COR-L47 (cell line): ENCODE measurements around the gene MSLN.
"Not testable (repeated sequence)": the region's sequence is repeated elsewhere in the genome, so short reads cannot be mapped to it uniquely, and the experiment has no call there.

ENCODE experiments used
- DNase-seq: peaks from one replicate; lab custom pipeline; 2025; lab: John Stamatoyannopoulos, UW

The MSLN gene

DNA sequence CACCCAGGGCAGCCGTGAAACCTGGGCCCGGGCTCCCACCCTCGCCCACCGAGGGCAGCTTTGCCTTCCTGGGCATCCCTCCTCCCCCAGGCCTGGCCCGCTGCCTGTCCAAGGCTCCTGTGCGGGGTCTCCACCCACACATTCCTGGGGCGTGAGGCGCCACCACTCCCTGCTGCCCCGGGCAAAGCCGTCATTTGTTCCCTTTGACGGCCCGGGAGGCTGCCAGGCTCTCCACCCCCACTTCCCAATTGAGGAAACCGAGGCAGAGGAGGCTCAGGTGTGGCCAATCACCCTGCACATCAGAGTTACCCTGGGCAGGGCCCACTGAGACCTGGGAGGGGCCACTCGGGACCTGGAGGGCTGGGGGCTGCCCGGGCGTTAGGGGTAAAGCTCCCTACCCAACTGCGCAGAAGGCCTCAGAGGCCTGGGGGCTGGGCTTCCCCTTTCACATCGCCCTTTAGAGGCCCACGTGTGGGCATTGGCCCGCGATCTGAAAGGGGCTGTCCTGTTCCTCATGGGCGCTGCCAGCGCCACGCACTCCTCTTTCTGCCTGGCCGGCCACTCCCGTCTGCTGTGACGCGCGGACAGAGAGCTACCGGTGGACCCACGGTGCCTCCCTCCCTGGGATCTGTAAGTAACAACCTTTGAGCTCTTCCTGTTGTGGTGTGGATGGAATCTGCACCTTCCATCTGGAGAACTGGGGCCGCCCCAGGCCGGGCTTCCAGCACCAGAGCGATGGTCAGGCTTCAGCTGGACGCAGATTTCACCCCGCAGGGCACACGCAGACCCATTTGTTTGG lies at the start of gene MSLN:
Gene MSLN, plus strand, starts transcription at position 190 of the 799 bp plus-strand sequence. CDS start 1,947 bp downstream, outside the sequence.
- DNase-seq = no peak

DNA sequence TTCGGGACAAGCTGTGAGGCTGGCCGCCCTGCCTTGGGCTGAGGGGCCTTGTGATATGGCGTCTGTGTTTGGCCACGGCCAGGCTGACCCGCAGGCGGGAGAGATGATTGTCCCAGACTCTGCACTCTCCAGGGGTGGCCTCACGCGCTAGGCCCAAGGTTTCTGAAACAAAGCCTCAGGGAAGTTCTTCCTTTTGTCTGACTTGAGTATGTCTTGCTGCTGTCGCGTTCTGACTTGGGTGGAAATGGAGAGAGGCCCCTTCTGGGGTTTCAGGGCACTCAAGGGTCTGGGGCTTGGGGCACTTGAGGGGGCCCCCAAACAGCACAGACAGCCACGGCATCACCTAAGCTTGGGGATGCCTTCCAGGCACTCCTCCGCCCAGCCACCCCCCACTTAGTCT lies 49.5 kb upstream of the MSLN start:
- no peak for DNase-seq

DNA sequence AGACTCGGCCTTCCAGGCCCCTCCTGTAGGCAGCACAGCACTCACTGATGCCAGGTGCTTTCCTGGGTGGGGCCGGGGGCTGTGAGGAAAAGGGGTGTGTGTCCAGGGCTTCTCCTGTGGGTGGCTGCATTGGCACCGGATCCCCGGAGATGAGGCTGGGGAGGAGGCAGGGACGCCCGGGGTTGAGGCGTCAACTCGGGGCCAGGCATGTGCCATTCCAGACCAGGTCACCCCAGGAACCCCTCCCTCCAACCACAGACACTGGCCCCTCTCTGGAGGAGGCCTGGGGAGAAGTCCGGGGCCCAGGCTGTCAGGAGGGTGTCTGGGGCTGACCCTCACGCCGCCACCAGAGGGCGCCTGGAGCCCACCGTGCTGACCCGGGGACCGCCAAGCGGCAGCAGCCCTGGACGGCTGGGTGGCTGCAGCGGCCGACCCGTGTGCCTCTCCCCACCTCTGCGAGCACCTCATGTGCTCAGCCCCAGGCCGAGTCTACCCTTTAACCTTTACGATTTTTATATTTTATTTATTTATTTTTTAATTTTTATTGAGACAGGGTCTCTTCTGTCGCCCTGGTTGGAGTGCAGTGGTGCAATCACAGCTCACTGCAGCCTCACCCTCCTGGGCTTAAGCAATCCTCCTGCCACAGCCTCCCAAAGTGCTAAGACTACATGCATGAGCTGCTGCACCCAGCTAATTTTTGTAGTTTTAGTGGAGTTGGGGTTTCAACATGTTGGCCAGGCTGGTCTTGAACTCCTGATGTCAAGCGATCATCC lies 48.8 kb upstream of the MSLN start:
- peak; percentile 54 for DNase-seq

DNA sequence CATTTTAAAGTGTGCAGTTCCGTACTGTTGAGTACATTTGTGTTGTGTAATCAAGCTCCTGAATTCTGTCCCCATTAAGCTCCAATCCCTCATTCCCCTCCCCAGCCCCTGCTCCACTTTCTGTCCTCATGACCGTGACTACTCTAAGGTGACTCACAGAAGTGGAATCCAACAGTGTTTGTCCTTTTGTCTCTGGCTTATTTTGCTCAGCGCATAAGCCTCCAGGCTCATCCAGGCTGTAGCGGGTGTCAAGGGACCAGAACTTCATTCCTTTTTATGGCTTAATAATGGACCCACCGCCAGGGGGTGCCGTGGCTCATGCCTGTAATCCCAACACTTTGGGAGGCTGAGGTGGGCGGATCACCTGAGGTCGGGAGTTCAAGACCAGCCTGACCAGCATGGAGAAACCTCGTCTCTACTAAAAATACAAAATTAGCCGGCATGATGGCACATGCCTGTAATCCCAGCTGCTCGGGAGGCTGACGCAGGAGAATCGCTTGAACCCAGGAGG lies 47.7 kb upstream of the MSLN start:
- not testable (repeated sequence) for DNase-seq

DNA sequence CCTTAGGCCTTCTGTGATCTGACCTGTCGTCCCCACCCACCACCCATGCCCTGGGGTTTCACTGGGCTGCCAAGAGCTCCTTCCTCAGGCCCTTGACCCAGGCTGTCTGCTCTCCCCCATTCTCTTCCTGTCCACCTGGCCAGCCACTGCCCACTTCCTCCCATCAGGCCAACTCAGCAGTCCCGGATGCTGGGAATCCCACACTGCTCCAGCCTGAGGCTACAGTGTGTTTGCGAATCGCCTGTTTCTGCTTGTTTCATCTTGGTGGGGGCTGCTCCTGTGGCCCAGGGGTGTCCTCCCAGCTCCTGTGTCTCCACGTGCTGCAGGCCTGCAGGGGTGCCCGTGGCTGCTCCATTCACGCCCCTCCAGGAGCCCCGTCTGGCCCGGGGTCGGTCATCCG lies 46.5 kb upstream of the MSLN start:
- DNase-seq = no peak

DNA sequence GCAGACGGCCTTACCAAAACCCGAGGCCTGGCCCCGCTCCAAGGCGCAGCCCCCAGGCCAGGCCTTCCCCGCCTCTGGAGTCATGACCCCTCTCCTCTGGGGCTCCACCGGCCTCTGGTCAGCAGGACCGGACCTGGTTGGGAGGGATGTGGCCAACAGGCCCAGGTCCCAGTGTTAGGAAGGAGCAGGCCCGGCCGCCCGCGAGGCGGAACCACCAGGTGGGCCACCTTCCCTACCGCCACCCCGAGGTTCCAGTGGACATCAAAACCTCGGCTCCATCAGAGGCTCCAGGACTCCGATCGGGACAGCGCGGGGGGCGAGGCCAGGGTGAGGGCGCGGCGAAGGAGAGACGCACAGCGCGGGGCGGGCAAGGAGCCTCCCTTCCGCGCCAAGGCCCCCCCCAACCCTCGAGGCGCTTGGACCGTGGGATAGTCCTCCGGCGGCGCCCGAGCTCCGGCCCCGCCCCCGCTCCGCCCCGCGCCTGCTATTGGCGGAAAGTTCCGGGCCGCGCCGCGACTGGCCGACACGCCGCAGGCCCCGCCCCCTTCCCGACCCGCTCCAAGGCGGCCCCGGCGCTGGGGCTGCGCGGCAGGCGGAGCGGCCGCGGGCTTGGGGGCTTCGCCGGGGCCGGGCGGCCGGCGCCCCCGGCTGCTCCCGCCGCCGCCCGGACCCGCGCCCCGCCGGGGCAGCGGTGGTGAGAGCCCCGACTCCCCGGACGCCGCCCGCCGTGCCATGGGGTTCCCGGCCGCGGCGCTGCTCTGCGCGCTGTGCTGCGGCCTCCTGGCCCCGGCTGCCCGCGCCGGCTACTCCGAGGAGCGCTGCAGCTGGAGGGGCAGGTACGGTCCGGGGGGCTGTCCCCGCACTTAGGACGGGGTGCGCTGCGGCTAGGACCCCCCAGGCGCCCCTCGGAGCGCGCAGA lies 45.7 kb upstream of the MSLN start, which contains the start of gene METRN:
Gene METRN, plus strand, starts transcription at position 561 of the 919 bp plus-strand sequence. Its CDS starts 172 bp downstream, at position 733.
- DNase-seq = peak; percentile 71

DNA sequence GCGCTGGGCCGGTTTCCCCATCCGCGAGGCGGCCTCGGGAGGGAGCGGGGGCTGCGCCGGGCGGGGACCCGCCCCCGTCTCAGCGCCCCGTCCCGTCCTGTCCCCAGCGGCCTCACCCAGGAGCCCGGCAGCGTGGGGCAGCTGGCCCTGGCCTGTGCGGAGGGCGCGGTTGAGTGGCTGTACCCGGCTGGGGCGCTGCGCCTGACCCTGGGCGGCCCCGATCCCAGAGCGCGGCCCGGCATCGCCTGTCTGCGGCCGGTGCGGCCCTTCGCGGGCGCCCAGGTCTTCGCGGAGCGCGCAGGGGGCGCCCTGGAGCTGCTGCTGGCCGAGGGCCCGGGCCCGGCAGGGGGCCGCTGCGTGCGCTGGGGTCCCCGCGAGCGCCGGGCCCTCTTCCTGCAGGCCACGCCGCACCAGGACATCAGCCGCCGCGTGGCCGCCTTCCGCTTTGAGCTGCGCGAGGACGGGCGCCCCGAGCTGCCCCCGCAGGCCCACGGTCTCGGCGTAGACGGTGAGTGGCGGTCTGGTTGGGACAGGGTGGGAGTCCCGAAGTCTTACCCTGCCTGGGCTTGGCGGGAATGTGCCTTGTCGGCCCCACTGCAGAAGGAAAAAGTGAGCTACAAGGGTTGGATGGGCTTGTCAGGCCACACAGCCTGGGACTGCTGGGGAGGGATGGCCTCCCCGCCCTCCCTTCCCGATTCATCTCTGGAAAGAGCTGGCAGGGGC lies 44.9 kb upstream of the MSLN start:
- peak; percentile 34 for DNase-seq

DNA sequence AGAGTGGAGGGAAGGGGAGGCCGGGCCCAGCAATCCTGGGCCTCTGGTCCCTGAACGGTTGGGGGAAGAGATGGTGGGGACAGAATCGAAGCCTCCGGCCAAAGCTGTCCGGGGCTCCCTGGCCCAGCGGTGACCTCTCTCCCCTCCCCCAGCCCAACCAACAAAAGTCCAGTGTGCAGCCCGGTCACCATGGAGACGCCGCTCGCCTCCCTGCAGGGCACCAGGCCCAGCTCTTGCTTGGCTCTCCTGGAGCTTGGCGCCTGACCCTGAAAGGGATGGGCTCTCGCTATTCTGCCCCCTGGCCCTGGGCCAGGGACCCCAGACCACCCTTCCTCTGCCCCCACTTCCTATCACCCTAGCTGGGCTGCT lies 44.4 kb upstream of the MSLN start:
- DNase-seq = peak; percentile 34

DNA sequence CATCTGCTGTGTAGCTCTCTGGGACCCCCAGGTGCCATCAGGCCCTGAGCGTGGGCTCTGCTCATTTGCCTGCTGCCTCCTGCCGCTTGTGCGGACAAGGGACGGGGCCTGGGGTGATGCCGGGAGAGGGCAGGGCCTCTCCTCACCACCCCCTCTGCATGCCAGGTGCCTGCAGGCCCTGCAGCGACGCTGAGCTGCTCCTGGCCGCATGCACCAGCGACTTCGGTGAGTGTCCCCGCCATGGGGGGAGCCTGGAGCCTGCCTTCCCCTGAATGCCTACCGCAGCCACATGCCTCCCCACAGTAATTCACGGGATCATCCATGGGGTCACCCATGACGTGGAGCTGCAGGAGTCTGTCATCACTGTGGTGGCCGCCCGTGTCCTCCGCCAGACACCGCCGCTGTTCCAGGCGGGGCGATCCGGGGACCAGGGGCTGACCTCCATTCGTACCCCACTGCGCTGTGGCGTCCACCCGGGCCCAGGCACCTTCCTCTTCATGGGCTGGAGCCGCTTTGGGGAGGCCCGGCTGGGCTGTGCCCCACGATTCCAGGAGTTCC lies 43.7 kb upstream of the MSLN start:
- DNase-seq = no peak

DNA sequence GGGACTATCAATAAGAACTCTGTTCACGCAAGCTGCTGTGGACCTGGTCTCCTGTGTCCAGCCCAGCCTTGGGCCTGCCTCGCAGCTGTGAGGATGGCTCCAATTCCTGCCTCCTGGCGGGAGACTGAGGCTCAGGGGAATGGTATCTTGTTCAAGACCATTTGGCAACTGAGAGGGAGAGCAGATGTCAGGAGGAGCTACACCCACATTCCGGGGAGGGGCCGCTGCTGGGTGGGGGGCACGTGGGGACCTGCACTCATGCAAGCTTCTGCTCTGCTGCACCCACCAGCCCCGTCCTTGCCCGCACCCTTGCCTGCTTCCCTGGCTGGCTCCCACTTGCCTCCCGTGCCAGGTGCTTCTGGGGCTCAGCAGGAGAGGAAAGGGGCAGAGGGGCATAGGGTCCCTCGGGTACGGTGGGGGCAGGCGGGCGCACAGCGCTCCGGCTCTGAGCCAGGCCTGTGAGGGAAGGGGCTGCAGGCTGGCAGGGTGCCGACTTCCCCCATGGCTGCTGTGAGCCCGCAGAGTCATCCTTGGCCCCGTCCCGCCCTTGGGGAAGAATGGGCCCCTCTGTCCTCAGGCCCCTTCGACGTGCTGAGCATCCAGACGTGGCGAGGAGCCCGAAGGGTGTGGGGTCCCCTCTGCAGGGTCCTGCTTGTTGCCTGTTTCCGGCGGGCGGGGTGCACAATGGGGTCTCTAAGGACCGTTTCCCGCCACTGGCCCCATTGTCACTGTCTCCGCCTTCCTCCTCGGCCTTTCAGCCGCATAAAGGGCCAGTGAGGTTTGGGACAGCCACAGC lies 42.9 kb upstream of the MSLN start:
- no peak for DNase-seq

DNA sequence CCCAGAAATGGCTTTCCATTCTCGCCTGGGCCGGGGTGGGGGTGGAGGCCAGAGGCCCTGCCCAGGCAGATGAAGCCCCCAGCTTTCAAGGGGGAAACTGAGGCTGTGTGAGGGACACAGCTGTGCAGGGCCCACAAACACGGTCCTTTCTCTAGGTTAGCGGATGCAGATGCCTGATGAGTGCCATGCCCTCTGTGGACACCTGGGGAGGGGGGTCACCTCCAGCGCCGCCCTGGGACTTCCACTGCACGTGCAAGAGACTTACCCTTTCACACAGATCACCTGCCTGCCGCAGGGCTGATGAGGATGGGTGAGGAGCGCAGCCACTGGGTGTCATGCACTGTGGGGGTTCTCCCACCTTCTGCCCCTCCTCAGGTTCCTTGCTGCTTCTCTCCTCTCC lies 42.1 kb upstream of the MSLN start:
- no peak for DNase-seq

DNA sequence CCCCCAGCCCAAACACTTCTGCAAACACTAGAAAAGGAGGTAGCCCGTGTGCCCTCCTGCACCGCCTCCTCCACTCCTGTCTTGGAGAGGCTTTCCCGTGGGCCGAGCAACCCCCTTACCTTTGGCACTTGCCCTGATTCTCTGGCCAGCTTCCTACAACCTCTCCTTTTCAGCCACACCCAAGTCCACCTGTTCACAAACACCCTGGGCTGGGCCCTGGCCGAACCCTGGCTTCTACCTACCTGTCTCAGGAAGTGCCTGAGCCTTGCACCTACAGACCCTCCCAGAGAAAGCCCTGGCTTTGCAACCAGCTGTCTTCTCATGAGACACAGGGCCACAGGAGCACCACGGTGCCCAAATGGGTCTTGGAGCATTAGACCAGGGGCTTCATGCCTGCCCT lies 41.6 kb upstream of the MSLN start:
- DNase-seq = no peak

DNA sequence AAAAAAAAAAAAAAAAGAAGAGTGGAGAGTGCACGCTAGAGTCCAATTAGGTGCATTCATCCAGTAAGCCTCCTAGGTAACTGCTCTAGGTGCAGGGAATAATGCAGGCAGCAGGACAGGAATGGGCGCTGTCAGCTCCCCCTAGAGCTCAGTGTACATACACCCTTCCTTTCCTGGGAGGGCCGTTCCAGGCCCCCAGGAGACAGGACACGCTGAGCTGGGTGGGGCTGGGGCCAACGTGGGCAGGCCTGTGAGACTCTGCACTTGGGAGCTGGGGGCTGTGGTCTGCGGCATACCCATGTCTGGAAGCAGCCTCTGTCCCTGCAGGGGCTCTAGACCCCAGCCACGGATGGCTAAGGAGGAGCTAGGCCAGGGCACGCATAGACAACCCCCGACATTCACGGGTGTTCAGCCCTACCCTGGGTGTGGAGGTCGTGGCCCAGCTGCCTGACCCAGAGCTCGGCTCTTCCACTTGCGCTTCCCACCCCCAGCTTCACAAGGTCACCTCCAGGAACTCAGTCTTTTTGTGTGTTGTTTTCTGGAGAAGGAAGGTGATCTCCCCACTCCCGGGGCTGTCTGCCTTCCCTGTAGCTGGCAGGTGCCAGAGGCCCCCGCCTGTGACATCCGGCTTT lies 40.6 kb upstream of the MSLN start:
- peak; percentile 60 for DNase-seq

DNA sequence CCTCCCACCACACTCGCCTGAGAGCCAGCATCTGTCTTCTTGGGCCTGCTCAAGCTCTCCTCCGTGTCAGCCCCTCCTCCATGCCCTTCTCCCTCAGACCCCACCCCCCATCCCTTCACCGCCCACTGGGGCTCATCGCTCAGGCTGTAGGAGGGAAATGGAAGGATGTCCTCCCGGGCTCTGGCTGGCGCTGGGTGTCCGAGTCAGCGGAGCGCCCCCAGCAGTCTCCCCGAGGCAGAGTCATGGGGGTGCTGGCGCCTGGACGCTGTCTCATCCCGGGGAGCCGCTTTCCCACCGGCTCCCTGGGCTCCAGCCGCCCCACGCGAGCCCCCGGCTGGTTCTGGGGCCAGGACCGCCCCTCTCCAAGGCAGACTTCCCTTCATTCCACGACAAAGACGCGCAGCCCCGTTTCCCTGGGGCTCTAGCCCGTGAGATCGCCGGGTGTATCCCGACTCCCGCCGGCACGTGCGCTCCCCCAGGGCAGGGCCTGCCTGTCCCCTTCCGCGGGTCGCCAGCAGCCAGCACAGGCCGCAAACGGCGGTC lies 40.0 kb upstream of the MSLN start:
- DNase-seq = peak; percentile 65

DNA sequence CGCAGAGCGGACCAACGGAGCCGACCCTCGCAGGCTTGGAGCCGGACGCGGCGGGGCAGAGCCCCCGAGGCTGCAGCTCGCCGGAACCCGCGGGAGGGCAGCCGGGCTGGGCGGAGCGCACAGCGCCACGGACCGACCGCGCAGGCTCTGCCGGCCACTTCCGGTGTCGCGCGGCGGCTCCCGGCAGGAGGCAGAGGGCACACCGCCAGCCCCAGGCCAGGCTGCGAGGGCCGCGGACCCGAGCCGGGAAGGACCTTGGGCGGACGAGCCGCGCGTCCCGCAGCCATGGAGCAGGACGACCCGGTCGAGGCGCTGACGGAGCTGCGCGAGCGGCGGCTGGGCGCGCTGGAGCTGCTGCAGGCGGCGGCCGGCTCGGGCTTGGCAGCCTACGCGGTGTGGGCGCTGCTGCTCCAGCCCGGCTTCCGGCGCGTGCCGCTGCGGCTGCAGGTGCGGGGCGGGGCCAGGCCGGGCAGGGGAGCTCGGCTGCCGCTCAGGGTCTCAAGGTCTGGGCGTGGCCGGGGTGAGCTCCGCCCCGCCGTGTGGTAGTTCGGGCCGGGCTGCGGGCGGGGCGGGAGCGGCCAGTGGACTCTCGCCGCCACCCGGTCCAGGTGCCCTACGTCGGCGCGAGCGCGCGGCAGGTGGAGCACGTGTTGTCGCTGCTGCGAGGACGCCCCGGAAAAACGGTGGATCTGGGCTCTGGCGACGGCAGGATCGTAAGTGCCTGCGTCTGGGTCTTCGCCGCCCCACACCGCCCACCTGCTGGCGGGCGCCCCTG lies 39.4 kb upstream of the MSLN start, which contains the start of gene ANTKMT:
Gene ANTKMT, plus strand, starts transcription at position 157 of the 775 bp plus-strand sequence. Its CDS starts 129 bp downstream, at position 286.
- peak; percentile 90 for DNase-seq

DNA sequence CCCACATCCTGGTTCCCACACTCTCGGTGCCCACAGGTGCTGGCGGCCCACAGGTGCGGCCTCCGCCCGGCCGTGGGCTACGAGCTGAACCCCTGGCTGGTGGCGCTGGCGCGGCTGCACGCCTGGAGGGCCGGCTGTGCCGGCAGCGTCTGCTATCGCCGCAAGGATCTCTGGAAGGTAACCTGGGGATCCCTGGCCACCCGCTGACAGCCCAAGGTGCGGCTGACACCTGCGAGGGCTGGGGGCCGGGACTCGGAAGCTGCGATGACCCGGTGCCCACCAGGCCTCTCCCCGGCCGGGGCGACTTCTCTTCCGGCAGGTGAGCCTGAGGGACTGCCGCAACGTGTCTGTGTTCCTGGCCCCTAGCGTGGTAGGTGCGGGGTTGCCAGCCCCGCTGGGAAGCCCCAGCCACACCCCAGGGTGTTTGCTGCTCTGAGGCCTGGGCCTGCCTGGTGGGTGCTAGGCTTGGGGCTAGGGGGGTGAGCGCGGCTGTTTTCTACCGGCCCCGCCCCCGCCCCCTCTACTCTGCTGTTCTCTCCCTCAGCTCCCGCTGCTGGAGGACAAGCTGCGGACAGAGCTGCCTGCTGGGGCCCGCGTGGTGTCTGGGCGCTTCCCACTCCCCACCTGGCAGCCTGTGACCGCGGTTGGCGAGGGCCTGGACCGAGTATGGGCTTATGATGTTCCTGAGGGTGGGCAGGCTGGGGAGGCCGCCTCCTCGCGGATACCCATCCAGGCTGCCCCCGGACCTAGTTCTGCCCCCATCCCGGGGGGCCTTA lies 38.6 kb upstream of the MSLN start:
- no peak for DNase-seq

DNA sequence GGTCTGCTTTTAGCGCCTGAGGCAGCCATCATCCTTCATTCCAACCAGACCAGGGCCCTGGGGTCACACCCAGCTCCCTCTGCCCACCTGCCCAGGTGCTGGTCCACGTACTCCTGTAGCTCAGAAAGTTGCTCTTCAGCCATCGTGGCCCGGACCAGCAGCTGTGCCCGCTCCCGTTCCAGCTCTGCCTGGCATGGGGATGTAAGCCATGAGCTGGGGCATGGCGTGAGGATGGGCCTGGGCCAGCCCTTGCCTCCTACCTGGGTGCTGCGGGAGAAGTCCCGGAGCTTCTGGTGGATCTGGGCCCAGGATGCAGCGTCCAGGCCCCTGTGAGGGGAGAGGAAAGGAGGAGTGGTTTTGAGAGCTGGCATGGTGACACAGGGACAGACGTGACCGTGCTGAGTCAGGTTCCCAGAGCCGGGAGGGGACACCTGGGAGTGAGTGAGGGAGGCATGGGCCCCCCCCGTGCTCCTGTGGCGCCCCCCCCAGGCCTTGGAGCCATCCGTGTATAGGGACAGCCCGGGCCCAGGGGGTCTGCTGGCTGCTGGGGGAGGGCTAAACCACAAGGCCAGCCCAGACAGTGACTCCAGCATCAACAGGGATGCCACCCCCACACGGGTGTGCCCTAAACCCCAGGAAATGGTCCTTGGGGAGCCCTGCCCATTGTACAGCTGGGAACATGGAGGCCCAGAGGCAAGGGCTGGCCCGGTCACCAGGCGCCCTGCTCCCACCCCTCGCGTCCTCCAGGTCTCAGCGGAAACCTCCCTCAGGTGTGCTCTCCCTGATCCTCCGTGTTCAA lies 37.5 kb upstream of the MSLN start:
- DNase-seq = no peak
